H1 (cell line): ENCODE results near the gene LDLRAD4. TPM values are rescaled to one million over a fixed set of nuclear protein-coding genes. Genes with fewer than 3 reads are reported as not detected.

ENCODE experiments used
- CTCF ChIA-PET: fragments of 300-600 bp; sonication (Branson Sonifier 250); formaldehyde crosslinking; loops from one replicate; lab custom pipeline; 2021; ENCODE audit not compliant: partially characterized antibody; lab: Charles Lee
- POLR2A ChIA-PET: fragments of 300-600 bp; sonication (Branson Sonifier 250); formaldehyde crosslinking; loops from one replicate; lab custom pipeline; 2021; ENCODE audit warnings: inconsistent platforms; ENCODE audit not compliant: partially characterized antibody; lab: Charles Lee
- DNase-seq, 2 experiments: peaks; one replicate each; pipeline versions ENCODE4 v3.0.0 to v3.0.0-alpha.2; 2010 to 2022; ENCODE audit warnings: low spot score in 2 of 2, low read depth in 1 of 2, mixed read lengths in 1 of 2
- FAIRE-seq: peaks from 2 replicates; lab custom pipeline; 2011; peaks lifted over from hg19 to GRCh38; lab: Jason Lieb, UNC
- H2AFZ ChIP-seq: 2 replicates; pipeline ENCODE4 v1.8.1; 2012; ENCODE audit warnings: low read length, inconsistent platforms
- H2AK5ac ChIP-seq: 2 replicates; pipeline ENCODE4 v1.6.1; 2013; ENCODE audit warnings: low read depth, low read length
- H2BK120ac ChIP-seq: replicated peaks from 2 replicates; pipeline ENCODE3; 2013; ENCODE audit warnings: low read depth, low read length, inconsistent platforms
- H2BK12ac ChIP-seq: 2 replicates; pipeline ENCODE4 v1.6.1; 2013; ENCODE audit warnings: low read depth, low read length
- H2BK15ac ChIP-seq: 2 replicates; pipeline ENCODE4 v1.6.1; 2013; ENCODE audit warnings: low read length
- H2BK20ac ChIP-seq: 2 replicates; pipeline ENCODE4 v1.6.1; 2013; ENCODE audit warnings: low read length
- H2BK5ac ChIP-seq: 2 replicates; pipeline ENCODE4 v1.6.1; 2013; ENCODE audit warnings: low read depth, low read length
- H3K14ac ChIP-seq: 2 replicates; pipeline ENCODE4 v1.6.1; 2013; ENCODE audit warnings: inconsistent platforms; ENCODE audit not compliant: insufficient read length
- H3K18ac ChIP-seq: 2 replicates; pipeline ENCODE4 v1.6.1; 2013; ENCODE audit warnings: low read length; ENCODE audit errors: extremely low read depth
- H3K23ac ChIP-seq: 2 replicates; pipeline ENCODE4 v1.6.1; 2013; ENCODE audit warnings: inconsistent platforms; ENCODE audit not compliant: insufficient read length
- H3K23me2 ChIP-seq: 2 replicates; pipeline ENCODE4 v1.6.1; 2013; ENCODE audit warnings: low read depth, low read length
- H3K27ac ChIP-seq: 2 replicates; pipeline ENCODE4 v1.6.1; 2011; ENCODE audit warnings: low read depth, low read length, inconsistent platforms
- H3K27me3 ChIP-seq, 4 experiments: replicated peaks in 1 of 4; 1 replicate in 1 of 4; 2 replicates in 3 of 4; pipeline versions ENCODE4 v1.6.1 to v1.8.1; 2011 to 2013; ENCODE audit warnings: low read length in 3 of 4, mild to moderate bottlenecking in 3 of 4, inconsistent platforms in 2 of 4, mixed read lengths in 2 of 4, moderate library complexity in 1 of 4; ENCODE audit not compliant: control insufficient read depth in 3 of 4, insufficient read depth in 3 of 4; ENCODE audit errors: extremely low read depth in 1 of 4
- H3K36me3 ChIP-seq, 4 experiments: 2 replicates each; pipeline versions ENCODE4 v1.6.1 to v1.8.1; 2011 to 2013; ENCODE audit warnings: mild to moderate bottlenecking in 4 of 4, low read length in 3 of 4, moderate library complexity in 2 of 4, control low read depth in 1 of 4, inconsistent platforms in 1 of 4; ENCODE audit not compliant: insufficient read depth in 4 of 4, control insufficient read depth in 2 of 4
- H3K4ac ChIP-seq: replicated peaks from 2 replicates; pipeline ENCODE3; 2013; ENCODE audit warnings: low read length, low read depth, mixed read lengths, inconsistent platforms; ENCODE audit not compliant: insufficient read length
- H3K4me1 ChIP-seq, 4 experiments: replicated peaks in 1 of 4; 1 replicate in 1 of 4; 2 replicates in 3 of 4; pipeline versions ENCODE4 v1.6.1 to v1.8.1; 2011 to 2013; ENCODE audit warnings: low read length in 3 of 4, inconsistent platforms in 2 of 4, mixed read lengths in 1 of 4; ENCODE audit not compliant: insufficient read depth in 4 of 4, control insufficient read depth in 3 of 4
- H3K4me2 ChIP-seq, 2 experiments: 2 replicates each; pipeline versions ENCODE4 v1.6.1 to v1.8.1; 2011 to 2013; ENCODE audit warnings: low read depth in 2 of 2, low read length in 2 of 2, control low read depth in 1 of 2, inconsistent platforms in 1 of 2, mild to moderate bottlenecking in 1 of 2; ENCODE audit not compliant: insufficient read depth in 1 of 2
- H3K4me3 ChIP-seq, 4 experiments: fragments of 200-600, 300-600 bp in 1 of 4; sonication (generic), shearing (Covaris generic), sonication (Bioruptor Twin) in 1 of 4; 2 replicates each; pipeline versions ENCODE4 v1.5.1 to v1.8.1; 2011 to 2016; ENCODE audit warnings: low read length in 4 of 4, low read depth in 3 of 4, control low read depth in 2 of 4, inconsistent platforms in 2 of 4, mild to moderate bottlenecking in 2 of 4, mixed read lengths in 1 of 4, moderate library complexity in 1 of 4; ENCODE audit not compliant: insufficient read depth in 2 of 4; ENCODE audit errors: extremely low read depth in 1 of 4
- H3K56ac ChIP-seq: replicated peaks from 2 replicates; pipeline ENCODE3; 2013; ENCODE audit warnings: low read depth, mild to moderate bottlenecking, mixed read lengths, low read length, inconsistent platforms; ENCODE audit not compliant: insufficient read length
- H3K79me1 ChIP-seq: 2 replicates; pipeline ENCODE4 v1.6.1; 2013; ENCODE audit warnings: low read depth, low read length, control low read depth
- H3K79me2 ChIP-seq, 2 experiments: 2 replicates each; pipeline versions ENCODE4 v1.6.1 to v1.8.1; 2012 to 2013; ENCODE audit warnings: low read length in 2 of 2, mild to moderate bottlenecking in 2 of 2, inconsistent platforms in 1 of 2; ENCODE audit not compliant: insufficient read depth in 2 of 2, control insufficient read depth in 1 of 2
- H3K9ac ChIP-seq, 4 experiments: replicated peaks in 1 of 4; 1 replicate in 1 of 4; 2 replicates in 3 of 4; pipeline versions ENCODE4 v1.6.1 to v1.8.1; 2011 to 2013; ENCODE audit warnings: low read depth in 3 of 4, low read length in 3 of 4, control low read depth in 2 of 4, mild to moderate bottlenecking in 2 of 4, moderate library complexity in 2 of 4, inconsistent platforms in 1 of 4; ENCODE audit errors: extremely low read depth in 1 of 4
- H3K9me3 ChIP-seq, 2 experiments: 2 replicates each; pipeline versions ENCODE4 v1.6.1 to v1.8.1; 2012 to 2013; ENCODE audit warnings: mild to moderate bottlenecking in 2 of 2, moderate library complexity in 2 of 2, control low read depth in 1 of 2, inconsistent platforms in 1 of 2, low read depth in 1 of 2, low read length in 1 of 2, mixed read lengths in 1 of 2; ENCODE audit not compliant: insufficient read depth in 2 of 2
- H4K20me1 ChIP-seq, 2 experiments: replicated peaks in 1 of 2; 2 replicates each; pipeline versions ENCODE3 to v1.8.1; 2011 to 2013; ENCODE audit warnings: inconsistent platforms in 2 of 2, low read length in 2 of 2, mild to moderate bottlenecking in 1 of 2; ENCODE audit not compliant: insufficient read depth in 2 of 2, control insufficient read depth in 1 of 2
- H4K5ac ChIP-seq: 2 replicates; pipeline ENCODE4 v1.6.1; 2013; ENCODE audit warnings: low read length, low read depth, mixed read lengths, inconsistent platforms; ENCODE audit not compliant: insufficient read length
- H4K8ac ChIP-seq: 2 replicates; pipeline ENCODE4 v1.8.0; 2013; ENCODE audit warnings: mild to moderate bottlenecking, moderate library complexity, low read length, inconsistent platforms; ENCODE audit not compliant: insufficient read depth; ENCODE audit errors: extremely low read depth
- H4K91ac ChIP-seq: replicated peaks from 2 replicates; pipeline ENCODE3; 2013; ENCODE audit warnings: low read length, mixed read lengths, inconsistent platforms; ENCODE audit not compliant: insufficient read length
- ASH2L ChIP-seq: fragments of 200-600, 300-600 bp; sonication (generic); IDR thresholded peaks from one replicate; pipeline ENCODE4 v1.7.1; 2017; ENCODE audit warnings: low read length
- BRCA1 ChIP-seq: IDR thresholded peaks from 2 replicates; pipeline ENCODE4 v1.6.1; 2012; ENCODE audit warnings: low read depth, low read length, improper control_type of control experiment
- CBX8 ChIP-seq: fragments of 300-800, 300-1000 bp; sonication (generic); IDR thresholded peaks from 2 replicates; pipeline ENCODE4 v1.7.1; 2016; ENCODE audit warnings: low read depth, low read length, borderline replicate concordance
- CREB1 ChIP-seq: IDR thresholded peaks from 2 replicates; pipeline ENCODE4 v1.6.1; 2012; ENCODE audit warnings: inconsistent platforms
- EZH2 ChIP-seq: fragments of 200-600 bp; sonication (generic); IDR thresholded peaks from 2 replicates; pipeline ENCODE4 v1.7.1; 2012; ENCODE audit warnings: low read depth, mild to moderate bottlenecking, moderate library complexity, low read length, inconsistent platforms; ENCODE audit not compliant: severe bottlenecking
- GTF2F1 ChIP-seq: IDR thresholded peaks from 2 replicates; pipeline ENCODE4 v1.6.1; 2012; ENCODE audit warnings: low read depth, low read length, improper control_type of control experiment, borderline replicate concordance
- HDAC2 ChIP-seq, 2 experiments: fragments of 300-600 bp in 1 of 2; sonication (generic) in 1 of 2; IDR thresholded peaks; 2 replicates each; pipeline ENCODE4 v1.6.1; 2011 to 2012; ENCODE audit warnings: low read depth in 2 of 2, low read length in 2 of 2, mild to moderate bottlenecking in 2 of 2, moderate library complexity in 2 of 2, borderline replicate concordance in 1 of 2, inconsistent platforms in 1 of 2
- KDM5A ChIP-seq: fragments of 200-600 bp; IDR thresholded peaks from 2 replicates; pipeline ENCODE4 v1.7.1; 2012; ENCODE audit warnings: mild to moderate bottlenecking, low read length, inconsistent platforms, mixed read lengths
- POLR2AphosphoS5 ChIP-seq: IDR thresholded peaks from 2 replicates; pipeline ENCODE4 v1.6.1; 2011; ENCODE audit warnings: low read depth, low read length
- RXRA ChIP-seq: IDR thresholded peaks from 2 replicates; pipeline ENCODE4 v1.6.1; 2011; ENCODE audit warnings: low read depth, mild to moderate bottlenecking, low read length, moderate library complexity; ENCODE audit not compliant: insufficient read depth
- YY1 ChIP-seq: IDR thresholded peaks from 2 replicates; pipeline ENCODE4 v1.6.1; 2011; ENCODE audit warnings: low read depth, mild to moderate bottlenecking, low read length
- WGBS, 2 experiments: shearing (Covaris generic) in 1 of 2; methylation state at CpG; one replicate each; pipeline versions ENCODE4 v1.1.6 to v1.1.7; 2013 to 2015; ENCODE audit warnings: low lambda C conversion rate in 2 of 2, mixed read lengths in 2 of 2, inconsistent platforms in 1 of 2, low coverage in 1 of 2, missing lambda C conversion rate in 1 of 2; ENCODE audit not compliant: insufficient replicate concordance in 2 of 2, insufficient coverage in 1 of 2, insufficient read length in 1 of 2; ENCODE audit errors: extremely low coverage in 1 of 2, missing lambda C conversion rate in 1 of 2; 5-methylcytosine and 5-hydroxymethylcytosine counted together
- polyA plus RNA-seq, 7 experiments: library from polyadenylated mRNA; depleted of rRNA in 3 of 7; stranded (reverse) in 5 of 7; unstranded in 2 of 7; fragments of >200 nt in 5 of 7; fragments of 200-250 nt in 2 of 7; gene quantifications; 1 replicate in 5 of 7; 2 replicates in 1 of 7; 4 replicates in 1 of 7; pipeline versions ENCODE4 v1.2.1 to v1.2.3, GENCODE V29; 2011 to 2013; ENCODE audit warnings: missing spikeins in 2 of 7, mixed read lengths in 2 of 7
- total RNA-seq: library from RNA; stranded (reverse); fragmentation: NEBNext Ultra II Directional; extraction: Animal tissue kit (Norgen Biotek cat#: 25700); gene quantifications from 2 replicates; pipeline ENCODE4 v1.2.1, GENCODE V29; 2021
- TF ChIP-seq, protein P1 (sequence below), 3 experiments: IDR thresholded peaks; 1 replicate in 2 of 3; 2 replicates in 1 of 3; pipeline versions ENCODE4 v1.5.1 to v1.6.1; 2011; ENCODE audit warnings: low read length in 3 of 3, mild to moderate bottlenecking in 3 of 3, inconsistent platforms in 2 of 3, low read depth in 1 of 3, moderate library complexity in 1 of 3; ENCODE audit not compliant: insufficient read depth in 1 of 3; ENCODE audit errors: control extremely low read depth in 1 of 3

The LDLRAD4 gene
- total and polyA plus RNA-seq, 2 of the 8 experiments (the other 6 are each of a cell fraction or from before 2014, with no cell fraction given) = 0.77 to 1.4 TPM

DNA sequence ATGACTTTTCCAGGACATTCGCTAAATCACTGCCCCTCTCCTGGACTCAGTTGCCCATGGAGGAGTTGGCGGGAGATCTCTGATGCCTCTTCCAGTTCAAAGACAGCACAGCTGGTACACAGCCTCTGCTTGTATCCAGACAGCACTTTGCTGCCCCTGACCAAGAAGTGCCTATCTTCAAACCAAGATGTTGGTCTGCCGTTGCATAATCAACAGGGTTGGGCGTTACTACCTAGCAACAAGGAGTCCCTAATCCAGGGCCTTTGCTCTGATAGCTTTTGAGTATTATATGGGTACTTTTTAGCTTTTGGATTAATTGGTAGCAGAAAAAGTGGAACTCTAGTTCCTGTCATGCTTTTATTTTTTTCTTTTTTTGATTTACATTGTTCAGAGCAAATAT lies 341.2 kb downstream of the LDLRAD4 start:
- Histone ChIP-seq H3K9ac (no peak overlapping the region), H4K5ac (no peak overlapping the region), H2BK12ac (no peak overlapping the region), H3K9me3 (no peaks in the 10 kb centered on the region), H2BK5ac (no peak overlapping the region), H3K4me2 (no peak overlapping the region), H4K91ac (no peak overlapping the region), H3K36me3 (no peaks in the 10 kb centered on the region), H2AFZ (no peak overlapping the region), H4K20me1 (no peaks in the 10 kb centered on the region), H3K79me2 (no peaks in the 10 kb centered on the region), H2BK15ac (no peak overlapping the region), H3K18ac (no peak overlapping the region), H2AK5ac (no peak overlapping the region), H3K14ac (no peak overlapping the region), H2BK120ac (no peak overlapping the region), H3K4me3 (no peak overlapping the region), H3K27ac (no peak overlapping the region), H3K23me2 (no peaks in the 10 kb centered on the region), H3K23ac (no peak overlapping the region), H3K27me3 (no peaks in the 10 kb centered on the region), H4K8ac (no peak overlapping the region), H2BK20ac (no peak overlapping the region), H3K4me1 (no peaks in the 10 kb centered on the region), H3K79me1 (no peaks in the 10 kb centered on the region), H3K4ac (no peak overlapping the region), H3K56ac (no peak overlapping the region)
- CTCF ChIA-PET = interaction anchor here (0.7 to 9.3 kb wide), 8 partner anchors 7 to 187 kb away, joined by 3 to 73 read pairs (median 4); no protein-coding TSS in a partner anchor
- 82% methylated on average over 4 of the region's 4 CpGs; no CpG with 5 or more reads in 1 of the 2 experiments for WGBS, 2 experiments
- POLR2A ChIA-PET = no interaction called here
- FAIRE-seq (no peak), DNase-seq (no peak)
- TF ChIP-seq EZH2 (no peak), YY1 (no peak), GTF2F1 (no peak), HDAC2 (IDR thresholded peaks at IDR 0.05; ENCODE audit: borderline replicate concordance in 1 of 2, low read depth in 2 of 2, low read length in 2 of 2) (no peak), CREB1 (no peak), CBX8 (no peak), RXRA (no peak), ASH2L (no peak), KDM5A (no peak), BRCA1 (no peak), POLR2AphosphoS5 (no peak)
- TF ChIP-seq, protein P1, sequence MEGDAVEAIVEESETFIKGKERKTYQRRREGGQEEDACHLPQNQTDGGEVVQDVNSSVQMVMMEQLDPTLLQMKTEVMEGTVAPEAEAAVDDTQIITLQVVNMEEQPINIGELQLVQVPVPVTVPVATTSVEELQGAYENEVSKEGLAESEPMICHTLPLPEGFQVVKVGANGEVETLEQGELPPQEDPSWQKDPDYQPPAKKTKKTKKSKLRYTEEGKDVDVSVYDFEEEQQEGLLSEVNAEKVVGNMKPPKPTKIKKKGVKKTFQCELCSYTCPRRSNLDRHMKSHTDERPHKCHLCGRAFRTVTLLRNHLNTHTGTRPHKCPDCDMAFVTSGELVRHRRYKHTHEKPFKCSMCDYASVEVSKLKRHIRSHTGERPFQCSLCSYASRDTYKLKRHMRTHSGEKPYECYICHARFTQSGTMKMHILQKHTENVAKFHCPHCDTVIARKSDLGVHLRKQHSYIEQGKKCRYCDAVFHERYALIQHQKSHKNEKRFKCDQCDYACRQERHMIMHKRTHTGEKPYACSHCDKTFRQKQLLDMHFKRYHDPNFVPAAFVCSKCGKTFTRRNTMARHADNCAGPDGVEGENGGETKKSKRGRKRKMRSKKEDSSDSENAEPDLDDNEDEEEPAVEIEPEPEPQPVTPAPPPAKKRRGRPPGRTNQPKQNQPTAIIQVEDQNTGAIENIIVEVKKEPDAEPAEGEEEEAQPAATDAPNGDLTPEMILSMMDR (IDR thresholded peaks at IDR 0.05; ENCODE audit: control extremely low read depth in 1 of 3, insufficient read depth in 1 of 3, low read depth in 1 of 3, low read length in 3 of 3) = no peak
